ENCODE data around the gene GRHPR. TPM values are rescaled to one million over a fixed set of nuclear protein-coding genes. Genes with fewer than 3 reads are reported as not detected.
"Not testable (repeated sequence)": the region's sequence is repeated elsewhere in the genome, so short reads cannot be mapped to it uniquely, and the experiment has no call there.

GRHPR gene
- total RNA-seq, 1 experiment from 2014 or later = 172 TPM

DNA sequence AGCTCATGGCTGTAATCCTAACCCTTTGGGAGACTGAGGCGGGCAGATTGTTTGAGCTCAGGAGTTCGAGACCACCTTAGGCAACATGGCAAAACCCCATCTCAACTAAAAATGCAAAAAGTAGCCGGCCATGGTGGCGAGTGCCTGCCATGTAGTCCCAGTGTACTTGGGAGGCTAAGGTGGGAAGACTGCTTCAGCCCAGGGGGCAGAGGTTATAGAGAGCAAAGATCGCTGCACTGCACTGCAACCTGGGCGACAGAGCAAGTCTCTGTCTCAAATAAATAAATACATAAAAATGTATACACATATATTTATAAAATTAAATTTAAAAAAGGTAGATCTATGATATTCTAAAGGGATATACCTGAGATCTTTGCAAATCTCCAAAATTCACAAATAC lies 23.3 kb downstream of the GRHPR start:
- no peak for DNase-seq (ENCODE audit: low spot score)

DNA sequence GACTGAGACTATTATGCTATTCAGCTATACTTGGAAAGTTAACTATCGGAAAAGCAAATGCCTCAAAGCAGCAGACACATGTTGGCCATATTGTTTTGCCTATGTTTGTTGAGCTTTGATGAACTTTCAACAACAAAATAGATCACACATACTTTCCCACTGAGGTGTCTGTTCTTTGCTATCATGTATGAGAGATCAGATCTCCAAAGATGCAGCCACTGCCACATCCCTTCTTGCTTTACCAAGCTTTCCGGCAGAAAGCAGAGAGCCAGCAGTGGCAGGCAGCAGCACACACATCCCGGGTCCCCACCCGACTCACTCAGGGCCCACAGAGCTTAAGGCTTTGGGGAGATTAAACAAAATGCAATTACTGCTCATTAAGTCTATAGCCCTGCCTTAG lies 23.9 kb downstream of the GRHPR start:
- DNase-seq (ENCODE audit: low spot score) = no peak

DNA sequence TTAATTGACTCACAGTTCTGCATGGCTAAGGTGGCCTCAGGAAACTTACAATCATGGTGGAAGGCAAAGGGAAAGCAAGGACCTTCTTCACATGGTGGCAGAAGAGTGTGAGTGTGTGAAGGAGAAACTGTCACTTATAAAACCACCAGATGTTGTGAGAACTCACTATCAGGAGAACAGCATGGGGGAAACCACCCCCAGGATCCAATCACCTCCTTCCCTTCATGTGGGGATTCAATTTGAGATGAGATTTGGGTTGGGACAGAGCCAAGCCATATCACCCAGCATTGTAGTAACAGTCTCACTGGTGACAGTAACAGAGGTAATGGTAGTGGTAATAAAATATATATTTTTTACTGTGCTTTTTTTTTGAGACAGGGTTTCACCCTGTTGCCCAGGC lies 24.6 kb downstream of the GRHPR start:
- no peak for DNase-seq (ENCODE audit: low spot score)

DNA sequence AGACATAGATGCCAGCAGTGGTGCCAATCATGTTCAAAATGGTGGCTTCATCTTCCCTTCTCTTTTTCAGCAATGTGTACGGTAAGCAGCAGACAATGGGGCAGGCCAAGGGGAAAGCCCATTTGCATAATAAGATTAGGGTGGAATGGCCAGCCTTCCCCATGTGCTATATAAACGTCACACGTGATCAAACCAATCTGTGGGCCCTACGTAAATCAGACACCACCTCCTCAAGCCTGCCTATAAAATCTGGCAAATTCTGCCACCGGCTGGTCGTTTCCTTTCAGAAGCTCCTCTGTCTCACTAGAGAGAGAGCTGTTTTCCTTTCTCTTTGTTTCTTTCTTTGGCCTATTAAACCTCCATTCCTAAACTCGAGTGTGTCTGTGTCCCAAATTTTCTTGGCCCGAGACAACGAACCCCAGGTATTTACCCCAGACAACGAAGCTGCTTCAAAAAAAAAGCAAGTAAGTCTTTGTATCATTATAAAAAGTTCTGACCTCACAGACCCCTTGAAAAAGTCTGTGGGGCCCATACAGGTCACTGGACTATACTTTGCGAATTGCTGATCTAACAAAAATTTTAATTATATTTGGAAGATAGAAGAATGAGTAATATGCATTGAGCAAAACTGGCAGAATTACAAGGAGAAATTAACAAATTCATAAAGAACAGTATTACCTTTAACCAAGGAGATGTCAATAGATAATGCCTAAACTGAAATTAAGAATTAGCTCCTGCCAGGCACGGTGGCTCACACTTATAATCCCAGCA lies 27.6 kb downstream of the GRHPR start:
- no peak for DNase-seq (ENCODE audit: low spot score)

DNA sequence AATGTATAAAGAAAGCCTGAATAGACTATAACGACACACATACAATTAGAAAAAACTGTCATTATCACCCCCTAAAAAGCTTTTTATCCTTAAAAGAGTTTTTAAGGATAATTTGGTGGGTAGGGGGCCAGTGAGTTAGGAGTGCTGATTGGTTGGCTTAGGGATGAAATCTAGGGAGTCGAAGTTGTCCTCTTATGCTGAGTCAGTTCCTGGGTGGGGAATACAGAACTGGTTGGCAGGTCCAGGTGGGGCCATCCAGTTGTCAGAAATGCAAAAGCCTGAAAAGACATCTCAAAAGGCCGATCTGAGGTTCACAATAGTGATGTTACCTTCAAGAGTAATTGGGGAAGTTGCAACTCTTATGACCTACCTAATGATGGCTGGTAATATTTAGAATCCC lies 29.1 kb downstream of the GRHPR start:
- no peak for DNase-seq (ENCODE audit: low spot score)

DNA sequence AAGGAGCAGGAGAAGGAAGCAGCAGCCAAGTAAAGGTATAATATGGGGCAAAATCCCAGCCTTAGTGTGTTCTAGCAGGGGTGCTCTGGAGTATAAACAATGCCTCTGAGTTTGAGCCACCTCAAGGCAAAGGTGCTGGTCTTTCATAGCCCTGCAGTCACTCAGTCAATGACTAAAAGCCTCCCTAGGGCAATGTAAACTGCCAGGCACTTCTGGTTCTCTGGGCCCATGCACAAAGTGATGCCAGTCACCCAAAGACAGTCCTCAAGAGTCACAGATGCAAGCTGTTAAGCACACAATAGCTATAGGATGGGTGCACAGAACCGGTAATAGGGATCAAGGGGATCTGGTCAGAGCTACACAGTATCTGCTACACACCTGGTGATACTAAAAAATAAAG lies 30.1 kb downstream of the GRHPR start:
- no peak for DNase-seq (ENCODE audit: low spot score)

DNA sequence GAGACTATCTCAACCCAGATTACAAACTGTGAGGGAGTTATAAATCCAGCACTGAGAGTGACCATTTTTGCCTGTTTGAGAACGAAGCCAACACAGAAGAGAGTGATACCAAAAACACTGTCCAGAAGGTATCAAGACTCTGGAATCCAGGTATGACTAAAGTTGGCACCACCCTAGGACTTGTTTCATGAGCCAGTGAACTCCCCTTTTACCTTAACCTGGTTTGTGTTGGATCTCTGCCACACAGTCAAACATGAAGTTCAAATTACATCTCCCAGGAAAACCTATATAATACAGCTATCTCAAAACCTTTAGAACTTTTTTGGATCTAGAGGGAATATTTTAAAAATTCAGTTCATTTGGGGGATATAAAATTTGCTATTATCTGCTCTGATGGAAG lies 31.3 kb downstream of the GRHPR start:
- no peak for DNase-seq (ENCODE audit: low spot score)

DNA sequence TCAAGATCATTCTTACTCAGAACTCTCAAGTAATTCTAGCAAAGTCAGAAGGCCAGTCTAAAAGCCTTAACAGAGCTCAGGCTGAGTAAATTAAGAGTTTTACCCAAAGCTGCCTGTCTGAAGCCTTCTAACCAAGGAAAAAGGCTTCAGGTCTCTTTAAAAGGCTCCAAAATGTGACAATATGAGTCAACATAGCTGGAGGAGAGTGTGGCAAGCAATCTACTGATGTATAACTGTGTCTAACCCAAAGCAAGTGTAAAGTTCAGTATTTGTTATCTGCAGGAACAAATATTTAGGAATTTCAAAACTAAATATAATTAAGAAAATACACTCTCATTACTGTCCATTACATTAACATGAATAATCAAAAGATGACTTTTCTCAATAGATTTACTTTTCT lies 31.7 kb downstream of the GRHPR start:
- DNase-seq (ENCODE audit: low spot score) = no peak

DNA sequence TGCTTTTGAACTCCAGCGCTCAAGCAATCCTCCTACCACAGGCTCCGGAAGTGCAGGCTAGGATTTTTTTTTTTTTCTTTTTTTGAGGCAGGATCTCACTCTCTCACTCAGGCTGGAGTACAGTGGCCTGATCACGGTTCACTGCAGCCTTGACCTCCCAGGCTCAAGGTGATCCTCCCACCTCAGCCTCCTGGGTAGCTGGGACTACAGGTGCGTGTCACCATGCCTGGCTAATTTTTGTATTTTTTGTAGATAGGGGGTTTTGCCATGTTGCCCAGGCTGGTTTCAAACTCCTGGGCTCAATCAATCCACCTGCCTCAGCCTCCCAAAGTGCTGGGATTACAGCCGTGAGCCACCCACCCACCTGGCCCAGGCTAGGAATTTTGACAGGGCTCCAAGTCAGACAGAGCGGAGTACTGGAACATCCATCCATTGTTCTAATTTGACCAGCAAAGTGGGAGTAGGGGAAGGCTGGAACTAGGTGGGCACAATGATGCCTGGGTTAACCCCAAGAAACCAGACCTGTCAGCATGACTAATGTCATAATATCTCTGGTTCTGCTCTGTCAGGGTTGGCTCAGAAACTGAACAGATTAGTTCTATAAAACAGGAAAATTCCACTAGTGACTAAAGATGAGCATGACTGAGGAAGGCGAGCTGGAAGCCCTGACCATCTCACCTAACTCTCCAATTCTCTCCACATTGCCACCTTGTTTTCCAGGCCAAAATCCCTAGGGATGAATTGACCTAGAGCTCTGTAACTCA lies 33.6 kb downstream of the GRHPR start:
- no peak for DNase-seq (ENCODE audit: low spot score)

DNA sequence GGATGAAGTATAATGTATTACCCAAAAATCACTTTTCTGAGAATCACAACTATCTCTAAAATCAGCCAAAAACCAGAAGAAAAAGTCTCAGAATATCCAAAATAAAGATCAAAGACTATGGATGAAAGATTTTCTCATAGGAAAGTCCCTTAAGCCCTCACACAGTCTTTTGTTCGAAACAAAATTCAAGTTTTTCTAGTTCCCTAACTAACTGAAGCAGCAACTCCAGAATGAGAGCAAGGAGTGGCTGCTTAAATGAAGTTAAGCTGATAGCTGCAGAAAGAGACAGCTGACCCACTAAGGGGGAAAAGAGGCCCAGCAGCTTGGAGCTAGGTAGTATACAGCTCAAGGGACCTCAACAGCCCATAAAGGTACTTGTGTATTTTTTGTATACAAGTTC lies 34.3 kb downstream of the GRHPR start:
- no peak for DNase-seq (ENCODE audit: low spot score)

DNA sequence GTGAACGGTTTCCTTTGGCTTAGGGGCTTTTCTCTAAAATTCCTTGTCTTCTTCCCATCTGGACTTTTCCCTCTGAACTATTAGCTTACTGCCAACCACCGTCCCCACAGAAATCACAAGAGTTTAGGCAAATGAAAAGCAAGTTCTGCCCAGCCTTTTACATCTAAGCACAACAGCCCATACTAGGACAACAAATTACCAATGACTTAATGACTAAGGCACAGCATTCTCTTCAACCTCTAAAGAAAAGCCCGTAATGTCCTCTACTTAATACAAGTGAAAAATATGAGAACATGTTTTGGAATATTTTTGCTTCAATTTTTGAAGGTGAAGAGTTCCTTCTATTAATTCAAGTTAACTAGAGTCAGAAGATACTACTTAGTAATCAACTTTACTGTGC lies 41.5 kb downstream of the GRHPR start:
- DNase-seq (ENCODE audit: low spot score) = no peak

DNA sequence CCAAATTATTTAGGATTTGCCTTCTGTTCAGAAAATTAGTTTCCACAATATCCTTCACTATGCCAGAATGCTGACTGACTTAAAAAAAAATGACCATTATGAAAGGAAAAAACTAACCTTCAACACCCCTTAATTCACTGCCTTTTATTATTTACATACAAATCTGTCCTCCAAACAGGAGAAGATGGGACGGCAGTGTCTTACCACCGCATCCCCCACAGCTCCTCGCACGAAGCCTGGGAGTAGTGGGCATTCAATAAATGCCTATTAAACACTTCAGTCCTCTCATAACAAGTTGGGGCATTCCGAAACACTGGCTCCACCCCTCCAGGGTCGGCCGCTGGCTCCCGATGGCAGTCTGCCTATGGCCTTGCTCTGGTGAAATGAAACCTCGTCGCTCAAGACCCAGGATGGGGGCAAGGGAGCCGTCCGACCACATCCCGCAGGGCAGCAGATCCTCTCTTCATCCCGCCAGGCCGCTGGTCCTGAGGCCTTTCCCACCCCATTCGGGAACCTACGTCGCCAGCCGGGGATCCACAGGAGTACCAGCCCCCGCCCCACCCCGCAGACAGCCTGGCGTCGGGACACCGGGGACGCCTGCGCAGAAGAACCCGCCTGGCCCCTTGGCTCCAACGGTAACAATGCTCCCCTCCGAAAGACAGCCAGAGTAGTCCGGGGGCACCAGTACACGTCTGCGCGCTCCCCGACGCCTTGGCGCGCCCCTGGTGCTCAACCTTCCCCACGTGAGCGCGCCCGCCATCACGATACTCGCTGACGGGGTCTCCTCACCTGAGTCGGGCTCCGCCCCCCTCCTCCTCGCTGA lies 42.1 kb downstream of the GRHPR start:
- DNase-seq (ENCODE audit: low spot score) = no peak

DNA sequence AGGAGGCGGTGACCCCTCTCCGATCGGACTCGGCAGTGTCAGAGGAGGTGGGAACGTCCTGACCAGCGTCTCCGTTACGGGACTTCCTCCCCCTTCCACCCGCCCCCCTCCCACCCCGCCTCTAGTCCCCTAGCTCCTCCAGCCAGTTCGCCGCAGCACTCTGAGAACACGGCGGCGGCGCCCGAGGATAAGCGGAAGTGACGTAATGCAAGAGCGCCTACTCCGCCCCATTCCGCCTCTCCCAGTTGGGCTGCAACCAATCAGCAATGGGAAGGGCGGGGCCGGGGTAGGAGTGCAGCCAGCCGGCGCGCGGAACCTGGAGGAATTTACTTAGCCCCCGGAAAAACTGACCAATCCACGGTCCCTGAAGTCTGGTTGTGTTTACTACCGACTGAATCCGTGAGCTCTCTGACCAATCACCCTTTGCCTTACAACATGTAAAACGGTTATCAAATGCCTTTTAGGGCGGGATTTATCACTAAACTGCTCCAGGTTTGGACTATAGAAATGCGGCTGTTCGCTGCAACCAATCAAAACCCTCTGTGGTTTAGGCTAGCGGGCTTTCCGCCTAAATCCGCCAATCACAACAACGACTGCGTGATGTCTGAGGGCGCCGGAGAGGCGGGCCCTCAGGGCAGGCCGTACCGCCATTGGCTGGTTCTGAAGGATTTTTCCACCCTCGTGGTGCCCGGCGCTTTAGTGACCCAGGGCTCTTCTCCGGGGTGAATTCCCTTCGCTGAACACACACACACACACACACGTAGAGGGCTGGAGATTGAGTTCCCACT lies 42.9 kb downstream of the GRHPR start, which contains the start of gene ZBTB5:
Gene ZBTB5 (minus strand): TSS at position 202 of the 788 bp plus-strand sequence. CDS start 22,899 bp downstream, outside the sequence.
- peak; percentile 100 for DNase-seq (ENCODE audit: low spot score)

DNA sequence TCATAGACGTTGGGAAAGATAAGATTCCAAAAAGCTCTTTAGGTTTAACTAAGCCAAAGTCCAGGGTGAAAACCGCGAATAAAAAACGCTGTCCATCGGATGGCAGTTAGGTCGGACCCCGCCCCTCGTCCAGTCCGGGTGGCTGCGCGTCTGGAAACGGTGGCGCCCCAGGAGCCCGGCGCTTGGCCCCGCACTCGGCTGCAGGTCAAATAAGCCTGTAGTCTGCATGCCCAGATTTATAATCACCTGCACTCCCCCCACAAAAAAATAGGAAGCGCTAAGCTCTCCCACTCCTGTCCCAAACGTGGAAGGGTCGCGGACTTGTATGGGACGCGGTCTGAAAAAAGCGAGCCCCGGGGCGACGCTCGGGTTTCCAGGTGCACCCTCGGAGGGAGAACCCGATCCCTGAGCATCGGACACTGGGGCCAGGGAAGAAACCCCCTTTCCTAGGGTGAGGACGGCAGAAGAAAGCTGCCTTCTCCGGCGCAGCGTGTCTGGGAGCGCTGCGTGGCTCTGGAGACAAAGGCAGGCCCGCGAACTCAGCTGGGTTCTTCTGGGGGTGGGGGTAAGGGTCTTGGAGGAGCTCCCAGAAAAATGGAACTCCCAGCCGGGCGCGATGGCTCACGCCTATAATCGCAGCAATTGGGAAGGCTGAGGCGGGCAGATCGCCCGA lies 43.7 kb downstream of the GRHPR start:
- DNase-seq (ENCODE audit: low spot score) = peak; percentile 86

DNA sequence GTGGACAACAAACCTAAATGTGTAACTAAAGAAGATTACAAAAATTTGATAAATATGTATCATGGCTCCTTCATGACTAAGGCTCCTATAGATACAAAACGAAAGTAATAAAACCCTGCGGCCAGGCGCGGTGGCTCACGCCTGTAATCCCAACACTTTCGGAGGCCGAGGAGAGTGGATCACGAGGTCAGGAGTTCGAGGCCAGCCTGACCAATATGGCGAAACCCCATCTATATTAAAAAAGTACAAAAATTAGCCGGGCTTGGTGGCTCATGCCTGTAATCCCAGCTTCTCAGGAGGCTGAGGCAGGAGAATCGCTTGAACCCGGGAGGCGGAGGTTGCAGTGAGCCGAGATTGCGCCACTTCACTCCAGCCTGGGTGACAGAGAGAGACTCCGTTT lies 45.0 kb downstream of the GRHPR start:
- not testable (repeated sequence) for DNase-seq (ENCODE audit: low spot score)

DNA sequence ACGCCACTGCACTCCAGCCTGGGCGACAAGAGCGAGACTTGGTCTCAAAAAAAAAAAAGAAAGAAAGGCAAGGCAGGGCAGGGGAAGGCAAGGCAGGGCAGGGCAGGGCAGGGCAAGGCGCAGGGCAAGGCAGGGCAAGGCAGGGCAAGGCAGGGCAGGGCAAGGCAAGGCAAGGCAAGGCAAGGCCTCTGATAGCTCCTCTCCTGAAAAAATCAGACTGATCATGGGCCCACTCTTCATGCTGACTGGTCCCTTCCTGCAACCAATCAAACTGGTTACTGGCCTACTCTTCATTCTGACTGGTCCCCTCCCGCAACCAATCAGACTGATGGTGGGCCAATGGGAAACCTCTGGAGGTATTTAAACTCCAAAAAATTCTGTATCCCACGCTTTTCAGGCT lies 46.1 kb downstream of the GRHPR start:
- no peak for DNase-seq (ENCODE audit: low spot score)

DNA sequence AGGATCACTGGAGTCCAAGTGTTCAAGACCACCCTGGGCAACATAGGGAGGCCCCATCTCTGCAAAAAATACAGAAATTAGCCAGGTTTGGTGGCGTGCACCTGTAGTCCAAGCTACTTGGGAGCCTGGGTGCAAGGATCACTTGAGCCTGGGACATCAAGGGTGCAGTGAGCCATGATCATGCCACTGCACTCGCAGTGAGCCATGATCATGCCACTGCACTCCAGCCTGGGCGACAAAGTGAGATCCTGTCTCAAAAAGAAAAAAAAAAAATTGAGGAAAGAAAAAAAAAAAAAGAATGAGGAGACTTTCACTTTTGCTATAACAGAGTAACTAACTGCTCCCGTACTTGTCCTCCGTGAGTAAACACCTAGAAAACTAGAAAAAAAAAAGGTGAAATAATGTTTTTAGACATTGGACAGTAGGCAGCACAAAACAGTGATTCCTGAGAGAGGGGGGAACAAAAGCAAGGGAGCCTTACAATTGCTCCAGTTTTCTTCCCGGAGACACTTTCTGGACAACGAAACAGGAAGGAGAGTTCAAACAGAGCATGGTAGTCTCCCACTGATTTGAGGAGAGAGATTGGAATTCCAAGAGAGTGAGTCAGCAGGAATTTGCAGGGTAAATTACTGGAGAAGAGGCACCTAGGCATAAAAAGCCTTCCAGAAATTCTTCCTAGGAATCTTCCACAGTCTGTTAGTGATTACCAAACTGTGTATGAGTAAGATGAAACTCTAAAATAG lies 49.6 kb downstream of the GRHPR start:
- DNase-seq (ENCODE audit: low spot score) = peak; percentile 94

DNA sequence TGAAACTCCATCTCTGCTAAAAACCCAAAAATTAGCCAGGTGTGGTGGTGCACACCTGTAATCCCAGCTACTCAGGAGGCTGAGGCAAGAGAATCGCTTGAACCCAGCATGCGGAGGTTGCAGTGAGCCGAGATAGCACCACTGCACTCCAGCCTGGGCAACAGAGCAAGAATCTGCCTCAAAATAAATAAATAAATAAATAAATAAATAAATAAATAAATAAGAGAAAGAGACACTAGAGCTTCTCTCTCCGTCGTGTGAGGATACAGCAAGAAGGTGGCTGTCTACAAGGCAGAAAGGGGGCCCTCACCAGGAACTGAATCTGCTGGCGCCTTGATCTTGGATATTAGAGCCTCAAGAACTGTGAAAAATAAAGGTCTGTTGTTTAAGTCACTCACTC lies 51.5 kb downstream of the GRHPR start:
- DNase-seq (ENCODE audit: low spot score) = not testable (repeated sequence)

DNA sequence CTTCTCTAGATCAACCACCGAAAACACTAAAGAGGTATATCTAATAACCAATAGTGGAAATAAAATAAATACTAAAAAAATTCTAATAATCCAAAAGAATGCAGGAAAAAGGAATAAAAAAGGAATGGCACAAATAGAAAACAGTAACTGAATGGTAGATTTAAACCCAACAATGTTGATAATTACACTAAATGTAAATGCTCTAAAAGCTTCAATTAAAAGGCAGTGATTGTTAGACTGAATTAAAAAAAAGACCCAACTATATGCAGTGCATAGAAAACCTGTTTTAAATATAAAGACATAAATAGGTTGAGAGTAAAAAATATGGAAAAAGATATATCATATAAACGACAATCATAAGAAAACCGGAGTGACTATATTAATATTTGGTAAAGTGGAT lies 51.9 kb downstream of the GRHPR start:
- DNase-seq (ENCODE audit: low spot score) = no peak

DNA sequence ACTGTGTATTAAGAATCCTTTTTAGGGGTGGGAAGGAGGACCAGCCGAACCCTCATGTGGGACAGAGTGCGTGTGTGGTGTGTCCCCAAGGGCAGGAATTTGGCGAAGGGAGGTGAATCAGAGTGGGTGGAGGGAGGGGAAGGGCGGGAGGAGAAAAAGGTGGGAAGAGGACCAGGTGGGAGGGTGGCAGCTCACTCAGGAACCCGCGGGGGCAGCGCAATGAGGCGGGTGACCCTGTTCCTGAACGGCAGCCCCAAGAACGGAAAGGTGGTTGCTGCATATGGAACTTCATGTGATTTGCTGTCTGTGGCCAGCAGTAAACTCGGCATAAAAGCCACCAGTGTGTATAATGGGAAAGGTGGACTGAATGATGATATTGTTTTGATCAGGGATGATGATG lies 54.4 kb downstream of the GRHPR start:
- DNase-seq (ENCODE audit: low spot score) = no peak

All from H4 (cell line).